Thyroid gland (tissue), 4 donors: ENCODE measurements around the gene MLF2.

Experiments
- CTCF ChIP-seq, 6 experiments: fragments of 200-600 bp in 3 of 6; fragments of 450-650 bp in 3 of 6; sonication (generic) in 3 of 6; IDR thresholded peaks; one replicate each; pipeline ENCODE4 v1.5.1; 2016 to 2019; ENCODE audit warnings: antibody characterized with exemption in 6 of 6, mild to moderate bottlenecking in 2 of 6, inconsistent platforms in 1 of 6, moderate library complexity in 1 of 6
- POLR2A ChIP-seq, 2 donors: fragments of 450-650 bp; IDR thresholded peaks; one replicate each; pipeline ENCODE4 v1.6.1; 2017; ENCODE audit warnings: antibody characterized with exemption in 2 of 2, mild to moderate bottlenecking in 2 of 2, moderate library complexity in 1 of 2

- no peak for TF ChIP-seq CTCF (IDR thresholded peaks at IDR 0.05)
- TF ChIP-seq POLR2A (IDR thresholded peaks at IDR 0.05), result no peak
These were observed 10.1 kb downstream of the MLF2 start for GRCh38 chr12:6742834-6743233.
